BLaER1 treated with 17β-estradiol and CSF1 and Interleukin-3, amounts not matched to agents 10 nM and 100 nM (cell line): ENCODE measurements around the gene HRCT1.

ENCODE experiments used
- H3K27ac ChIP-seq, 11 experiments: shearing (Covaris generic); formaldehyde crosslinking; 2 replicates each; pipeline ENCODE4 v1.8.1; 2022
- H3K27me3 ChIP-seq, 11 experiments: shearing (Covaris generic); formaldehyde crosslinking; 2 replicates each; pipeline ENCODE4 v1.8.1; 2022
- H3K36me3 ChIP-seq, 11 experiments: shearing (Covaris generic); formaldehyde crosslinking; 2 replicates each; pipeline ENCODE4 v1.8.1; 2022
- H3K4me1 ChIP-seq, 10 experiments: shearing (Covaris generic); formaldehyde crosslinking; 2 replicates each; pipeline ENCODE4 v1.8.1; 2022
- H3K4me2 ChIP-seq, 11 experiments: shearing (Covaris generic); formaldehyde crosslinking; 2 replicates each; pipeline ENCODE4 v1.8.1; 2022
- H3K4me3 ChIP-seq, 10 experiments: shearing (Covaris generic); formaldehyde crosslinking; 2 replicates each; pipeline ENCODE4 v1.8.1; 2022
- H3K9ac ChIP-seq, 11 experiments: shearing (Covaris generic); formaldehyde crosslinking; 2 replicates each; pipeline ENCODE4 v1.8.1; 2022
- H3K9me3 ChIP-seq, 11 experiments: shearing (Covaris generic); formaldehyde crosslinking; replicated peaks in 1 of 11; 2 replicates each; pipeline ENCODE4 v1.8.1; 2022
- H4K20me1 ChIP-seq, 11 experiments: shearing (Covaris generic); formaldehyde crosslinking; 2 replicates each; pipeline ENCODE4 v1.8.1; 2022
- Cebpa-rat ChIP-seq, 11 experiments: shearing (Covaris generic); IDR thresholded peaks; 2 replicates each; pipeline ENCODE4 v1.8.1; 2022

HRCT1 gene

DNA sequence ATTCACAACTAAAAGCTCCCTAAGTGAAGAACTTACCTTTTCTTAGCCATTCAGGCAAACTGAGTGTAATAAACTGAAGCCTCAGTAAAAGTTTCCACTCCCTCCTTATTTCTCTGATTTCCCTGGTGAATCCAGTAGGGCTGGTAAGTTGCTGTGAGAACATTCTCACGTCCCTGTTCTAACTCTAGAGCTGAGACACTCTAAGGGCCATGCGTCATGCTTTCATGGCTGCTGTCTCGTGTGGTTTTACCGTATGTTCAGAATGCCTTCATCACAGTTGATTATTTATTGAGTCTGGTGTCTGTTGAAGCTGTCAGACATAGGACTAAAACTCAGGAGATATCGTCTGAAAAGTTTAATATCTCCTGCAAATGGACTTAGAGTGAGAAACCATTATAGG is 50.6 kb downstream of the HRCT1 start:
- no peak for TF ChIP-seq Cebpa-rat (IDR thresholded peaks at IDR 0.05)
- Histone ChIP-seq H4K20me1 (no peaks in the 10 kb centered on the region), H3K27me3 (no peaks in the 10 kb centered on the region)

More for the DNA sequence above, 50.6 kb downstream of the HRCT1 start:
- Histone ChIP-seq H3K36me3 (no peaks in the 10 kb centered on the region), H3K9me3 (no peaks in the 10 kb centered on the region), H3K4me1 (peaks cover 0 to 28% (median 6%) of the 10 kb centered on the region in 10 experiments; a peak in 11 of 20 replicates), H3K27ac (no peak overlapping the region), H3K4me3 (no peak overlapping the region), H3K9ac (no peak overlapping the region), H3K4me2 (no peak overlapping the region)
